Keratinocyte (primary cell): ENCODE results near the gene OR13C4. TPM values are rescaled to one million over a fixed set of nuclear protein-coding genes. Genes with fewer than 3 reads are reported as not detected.

Experiments used
- DNase-seq: peaks from one replicate; pipeline ENCODE4 v3.0.0-alpha.2; 2011; ENCODE audit warnings: low read depth, missing footprints, low spot score
- FAIRE-seq: peaks from 2 replicates; lab custom pipeline; 2011; peaks lifted over from hg19 to GRCh38; lab: Jason Lieb, UNC
- H2AFZ ChIP-seq: 2 replicates; pipeline ENCODE4 v1.6.0; 2012; ENCODE audit warnings: low read length, control low read depth, inconsistent platforms; ENCODE audit not compliant: control insufficient read depth
- H3K27ac ChIP-seq: 2 replicates; pipeline ENCODE4 v1.5.1; 2011; ENCODE audit warnings: low read length; ENCODE audit not compliant: control insufficient read depth, insufficient read depth
- H3K27me3 ChIP-seq: 3 replicates; pipeline ENCODE4 v1.6.0; 2011; ENCODE audit warnings: low read length; ENCODE audit not compliant: control insufficient read depth, insufficient read depth; ENCODE audit errors: extremely low read depth
- H3K36me3 ChIP-seq, 2 experiments: 2 replicates in 1 of 2; 3 replicates in 1 of 2; pipeline ENCODE4 v1.5.1; 2011; ENCODE audit warnings: low read length in 2 of 2, mild to moderate bottlenecking in 1 of 2; ENCODE audit not compliant: control insufficient read depth in 2 of 2, insufficient read depth in 2 of 2; ENCODE audit errors: extremely low read depth in 1 of 2
- H3K4me1 ChIP-seq: 3 replicates; pipeline ENCODE4 v1.5.1; 2011; ENCODE audit warnings: low read length; ENCODE audit not compliant: control insufficient read depth, insufficient read depth; ENCODE audit errors: extremely low read depth
- H3K4me2 ChIP-seq: 3 replicates; pipeline ENCODE4 v1.6.0; 2011; ENCODE audit warnings: low read depth, low read length; ENCODE audit not compliant: control insufficient read depth, insufficient read depth; ENCODE audit errors: extremely low read depth
- H3K4me3 ChIP-seq, 3 experiments: fragments of 200-600 bp in 1 of 3; sonication (generic) in 1 of 3; 2 replicates in 2 of 3; 3 replicates in 1 of 3; pipeline ENCODE4 v1.5.1; 2011 to 2016; ENCODE audit warnings: low read length in 3 of 3, mild to moderate bottlenecking in 3 of 3, control low read depth in 2 of 3, inconsistent platforms in 1 of 3, low read depth in 1 of 3, mixed read lengths in 1 of 3, mixed run types in 1 of 3, moderate library complexity in 1 of 3; ENCODE audit not compliant: control insufficient read depth in 2 of 3, insufficient read depth in 2 of 3; ENCODE audit errors: extremely low read depth in 1 of 3
- H3K79me2 ChIP-seq: 2 replicates; pipeline ENCODE4 v1.6.0; 2012; ENCODE audit warnings: low read length; ENCODE audit not compliant: control insufficient read depth, insufficient read depth
- H3K9ac ChIP-seq: 3 replicates; pipeline ENCODE4 v1.6.0; 2011; ENCODE audit warnings: low read length; ENCODE audit not compliant: control insufficient read depth, insufficient read depth; ENCODE audit errors: extremely low read depth
- H3K9me1 ChIP-seq: 3 replicates; pipeline ENCODE4 v1.6.0; 2011; ENCODE audit warnings: low read length; ENCODE audit not compliant: control insufficient read depth, insufficient read depth; ENCODE audit errors: extremely low read depth
- H3K9me3 ChIP-seq: 2 replicates; pipeline ENCODE4 v1.5.1; 2012; ENCODE audit warnings: low read depth, low read length; ENCODE audit not compliant: control insufficient read depth
- H4K20me1 ChIP-seq: 3 replicates; pipeline ENCODE4 v1.6.0; 2011; ENCODE audit warnings: low read length; ENCODE audit not compliant: control insufficient read depth, insufficient read depth; ENCODE audit errors: extremely low read depth
- CTCF ChIP-seq, 3 experiments: IDR thresholded peaks in 1 of 3; conservative IDR thresholded peaks in 1 of 3; optimal IDR thresholded peaks in 1 of 3; 2 replicates in 2 of 3; 3 replicates in 1 of 3; pipeline versions ENCODE3 to v1.5.1; 2011; ENCODE audit warnings: low read length in 3 of 3, mild to moderate bottlenecking in 3 of 3, moderate library complexity in 2 of 3, control low read depth in 1 of 3, inconsistent platforms in 1 of 3; ENCODE audit not compliant: insufficient read depth in 2 of 3; ENCODE audit errors: extremely low read depth in 1 of 3
- EZH2 ChIP-seq: IDR thresholded peaks from one replicate; pipeline ENCODE4 v1.6.1; 2012; ENCODE audit warnings: inconsistent platforms, mild to moderate bottlenecking, low read length, moderate library complexity
- dilution Hi-C: fragments of 300-500 bp; cut with MboI; formaldehyde crosslinking; loops from one replicate; pipeline ENCODE4 v1.7.0; 2020; ENCODE audit warnings: low sequenced_read_pairs; ENCODE audit not compliant: extremely low pct_ligation_motif_present
- polyA minus RNA-seq, 3 experiments: library from RNA; depleted of rRNA, polyadenylated mRNA; stranded (reverse); fragments of >200 nt; gene quantifications; 1 replicate in 1 of 3; 2 replicates in 1 of 3; 3 replicates in 1 of 3; pipeline ENCODE4 v1.2.3, GENCODE V29; 2011
- polyA plus RNA-seq, 5 experiments: library from polyadenylated mRNA; depleted of rRNA in 3 of 5; stranded (reverse) in 3 of 5; stranded (forward) in 1 of 5; unstranded in 1 of 5; fragments of >200 nt; gene quantifications; 1 replicate in 1 of 5; 2 replicates in 3 of 5; 3 replicates in 1 of 5; pipeline versions ENCODE4 v1.2.1 to v1.2.3, GENCODE V29; 2011 to 2012; ENCODE audit warnings: missing spikeins in 2 of 5, low read depth in 1 of 5, low replicate concordance in 1 of 5

Gene OR13C4
- polyA plus RNA-seq (not detected in 3 replicates), polyA minus RNA-seq (0.82 TPM in 1 of 3 replicates, not detected in the others)
- not detected for polyA plus RNA-seq (2011; ENCODE audit: low read depth)
- not detected in 2 replicates for polyA plus RNA-seq (2011; cell fraction: cytosol; rRNA removed)
- polyA plus RNA-seq (2011; cell fraction: nucleus; rRNA removed): not detected in 2 replicates
- not detected in 2 replicates for polyA plus RNA-seq (2012; ENCODE audit: low replicate concordance)
- polyA minus RNA-seq (2011; cell fraction: cytosol; rRNA and poly(A)+ RNA removed): not detected
- not detected in 2 replicates for polyA minus RNA-seq (2011; cell fraction: nucleus; rRNA and poly(A)+ RNA removed)

GRCh38 chr9:104527109-104527508, at the start of gene OR13C4:
OR13C4 (minus strand) TSS chr9:104527209; CDS start chr9:104527209, 0 bp downstream.
- no peak within 1 kb of the TSS for H3K4me2 ChIP-seq
- H3K9me3 ChIP-seq: no peaks in the 10 kb centered on the region
- no peaks in the 10 kb centered on the region for H3K79me2 ChIP-seq
- H3K27me3 ChIP-seq: no peaks in the 10 kb centered on the region
- H3K4me1 ChIP-seq: no peaks in the 10 kb centered on the region
- DNase-seq (no peak), FAIRE-seq (no peak)
- TF ChIP-seq EZH2: no peak
- no peak for TF ChIP-seq CTCF (optimal IDR thresholded peaks at IDR 0.05 in 1 of 3, IDR thresholded peaks at IDR 0.05 in 1 of 3, conservative IDR thresholded peaks at IDR 0.05 in 1 of 3; ENCODE audit: extremely low read depth in 1 of 3, insufficient read depth in 2 of 3, low read length in 3 of 3)
- no peak within 1 kb of the TSS for H3K9ac ChIP-seq
- no peaks in the 10 kb centered on the region for H3K36me3 ChIP-seq
- no peak within 1 kb of the TSS for H3K4me3 ChIP-seq
- no peaks in the 10 kb centered on the region for H3K9me1 ChIP-seq
- dilution Hi-C loops: no loop called here
- H4K20me1 ChIP-seq: no peaks in the 10 kb centered on the region
- H2AFZ ChIP-seq: no peak within 1 kb of the TSS
- no peak within 1 kb of the TSS for H3K27ac ChIP-seq

GRCh38 chr9:104575456-104575855, 48.4 kb upstream of the OR13C4 start:
- H3K79me2 ChIP-seq: no peaks in the 10 kb centered on the region
- no peaks in the 10 kb centered on the region for H4K20me1 ChIP-seq
- TF ChIP-seq EZH2 (no peak), CTCF (optimal IDR thresholded peaks at IDR 0.05 in 1 of 3, IDR thresholded peaks at IDR 0.05 in 1 of 3, conservative IDR thresholded peaks at IDR 0.05 in 1 of 3; ENCODE audit: extremely low read depth in 1 of 3, insufficient read depth in 2 of 3, low read length in 3 of 3) (no peak)
- H3K9me1 ChIP-seq: no peaks in the 10 kb centered on the region
- no peak overlapping the region for H3K4me3 ChIP-seq
- no peak overlapping the region for H3K27ac ChIP-seq
- H3K9ac ChIP-seq: no peak overlapping the region
- no peak overlapping the region for H2AFZ ChIP-seq
- FAIRE-seq (no peak), DNase-seq (no peak)
- no peaks in the 10 kb centered on the region for H3K36me3 ChIP-seq
- no peaks in the 10 kb centered on the region for H3K27me3 ChIP-seq
- no peaks in the 10 kb centered on the region for H3K4me1 ChIP-seq
- no peaks in the 10 kb centered on the region for H3K9me3 ChIP-seq
- dilution Hi-C loops: no loop called here
- H3K4me2 ChIP-seq: no peak overlapping the region
